Measurements from ENCODE around the gene NID1.

DNA sequence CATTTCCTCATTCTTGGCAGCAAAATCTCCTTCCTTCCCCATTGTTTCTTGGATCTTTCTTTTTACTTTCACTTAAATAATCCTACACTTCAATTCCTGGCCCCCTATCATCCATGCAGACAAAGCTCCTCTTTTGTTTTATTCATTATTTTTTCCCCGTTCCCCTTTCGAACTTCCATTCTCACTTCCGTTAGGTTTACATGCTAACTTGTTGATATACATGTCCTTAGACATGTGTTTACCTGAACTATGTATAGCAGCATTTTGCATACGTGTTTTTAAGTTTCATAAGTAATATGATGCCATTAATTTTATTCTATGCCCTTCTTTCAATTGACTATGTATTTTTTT is 131.1 kb downstream of the NID1 start:
- TF ChIP-seq CTCF (IDR thresholded peaks at IDR 0.05) (no peak), POLR2A (IDR thresholded peaks at IDR 0.05) (no peak)
